Measurements from ENCODE around the gene MPIG6B.

The MPIG6B gene

DNA sequence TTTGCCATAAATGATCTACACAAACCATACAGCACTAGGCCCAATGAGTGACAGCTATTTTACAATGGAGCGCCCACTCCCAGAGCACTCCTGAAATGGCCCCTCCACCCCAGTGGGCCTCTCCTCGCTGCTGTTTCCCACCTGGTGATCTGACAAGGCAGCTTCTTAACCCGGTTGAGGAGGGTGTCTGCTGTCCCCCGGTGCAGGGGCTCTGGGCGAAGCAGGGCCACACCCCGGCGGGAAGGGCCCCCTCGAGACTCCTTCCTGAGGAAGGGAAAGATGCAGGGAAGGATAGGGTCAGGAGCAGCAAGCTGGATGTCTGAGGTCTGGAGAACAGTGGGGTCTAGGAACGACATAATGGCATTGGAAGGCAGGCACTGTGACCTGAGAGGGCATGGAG lies 30.3 kb upstream of the MPIG6B start:
- Histone ChIP-seq H3K27me3 (ENCODE audit: insufficient read depth, low read depth, severe bottlenecking) (no peaks in the 10 kb centered on the region), H3K9me3 (ENCODE audit: severe bottlenecking) (no peaks in the 10 kb centered on the region), H3K27ac (no peak overlapping the region), H3K36me3 (peaks cover 79% of the 10 kb centered on the region), H3K4me3 (ENCODE audit: low read depth, low read length) (no peak overlapping the region)
- TF ChIP-seq, protein P1, sequence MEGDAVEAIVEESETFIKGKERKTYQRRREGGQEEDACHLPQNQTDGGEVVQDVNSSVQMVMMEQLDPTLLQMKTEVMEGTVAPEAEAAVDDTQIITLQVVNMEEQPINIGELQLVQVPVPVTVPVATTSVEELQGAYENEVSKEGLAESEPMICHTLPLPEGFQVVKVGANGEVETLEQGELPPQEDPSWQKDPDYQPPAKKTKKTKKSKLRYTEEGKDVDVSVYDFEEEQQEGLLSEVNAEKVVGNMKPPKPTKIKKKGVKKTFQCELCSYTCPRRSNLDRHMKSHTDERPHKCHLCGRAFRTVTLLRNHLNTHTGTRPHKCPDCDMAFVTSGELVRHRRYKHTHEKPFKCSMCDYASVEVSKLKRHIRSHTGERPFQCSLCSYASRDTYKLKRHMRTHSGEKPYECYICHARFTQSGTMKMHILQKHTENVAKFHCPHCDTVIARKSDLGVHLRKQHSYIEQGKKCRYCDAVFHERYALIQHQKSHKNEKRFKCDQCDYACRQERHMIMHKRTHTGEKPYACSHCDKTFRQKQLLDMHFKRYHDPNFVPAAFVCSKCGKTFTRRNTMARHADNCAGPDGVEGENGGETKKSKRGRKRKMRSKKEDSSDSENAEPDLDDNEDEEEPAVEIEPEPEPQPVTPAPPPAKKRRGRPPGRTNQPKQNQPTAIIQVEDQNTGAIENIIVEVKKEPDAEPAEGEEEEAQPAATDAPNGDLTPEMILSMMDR (IDR thresholded peaks at IDR 0.05; ENCODE audit: low read depth, low read length): no peak
- DNase-seq: no peak

DNA sequence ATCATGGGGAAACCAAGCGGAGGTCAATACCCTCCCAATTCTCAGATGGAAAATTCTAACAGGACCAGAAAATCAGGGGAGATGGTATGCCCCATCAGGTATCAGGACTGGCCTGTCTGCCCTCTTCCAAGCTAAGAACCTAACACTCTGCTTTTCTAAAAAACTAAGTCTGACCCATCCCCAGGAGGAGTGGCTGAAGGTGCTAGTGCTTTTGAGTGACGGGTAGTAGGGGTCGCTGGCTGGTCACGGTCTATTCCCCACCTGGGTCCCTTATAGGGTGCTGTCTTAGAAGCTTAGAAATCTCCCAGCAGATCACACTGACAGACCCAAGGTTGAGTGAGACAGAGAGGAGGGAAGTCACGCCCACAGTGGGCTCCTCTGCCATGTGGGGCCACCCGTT lies 29.6 kb upstream of the MPIG6B start:
- H3K27ac ChIP-seq: no peak overlapping the region
- TF ChIP-seq, protein P1 (IDR thresholded peaks at IDR 0.05; ENCODE audit: low read depth, low read length): no peak
- DNase-seq: no peak
- no peak overlapping the region for H3K4me3 ChIP-seq (ENCODE audit: low read depth, low read length)
- H3K27me3 ChIP-seq (ENCODE audit: insufficient read depth, low read depth, severe bottlenecking): no peaks in the 10 kb centered on the region
- H3K9me3 ChIP-seq (ENCODE audit: severe bottlenecking): no peaks in the 10 kb centered on the region
- H3K36me3 ChIP-seq: peaks cover 76% of the 10 kb centered on the region

DNA sequence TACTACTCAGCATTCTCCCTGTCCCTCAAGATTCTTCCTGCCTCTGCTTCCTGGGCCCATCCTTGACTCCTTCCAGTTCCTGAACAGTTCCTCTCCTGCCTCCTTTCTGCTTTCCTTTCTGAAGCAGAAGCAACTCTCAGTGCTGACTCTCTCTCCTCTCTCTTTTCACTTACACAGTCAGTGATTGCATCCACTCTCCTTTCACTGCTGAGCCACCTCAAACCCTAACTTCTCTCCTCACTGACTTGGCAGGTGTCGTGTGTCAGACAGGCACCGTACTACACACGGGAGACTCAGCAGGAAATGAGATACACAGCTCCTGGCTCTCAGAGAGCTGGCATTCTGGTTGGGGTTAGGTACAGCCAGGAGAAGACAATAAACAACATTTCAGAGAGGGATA lies 25.6 kb upstream of the MPIG6B start:
- Histone ChIP-seq H3K27me3 (ENCODE audit: insufficient read depth, low read depth, severe bottlenecking) (no peaks in the 10 kb centered on the region), H3K4me3 (ENCODE audit: low read depth, low read length) (no peak overlapping the region), H3K36me3 (peaks cover 72% of the 10 kb centered on the region), H3K9me3 (ENCODE audit: severe bottlenecking) (no peaks in the 10 kb centered on the region), H3K27ac (no peak overlapping the region)
- DNase-seq: no peak
- TF ChIP-seq, protein P1 (IDR thresholded peaks at IDR 0.05; ENCODE audit: low read depth, low read length): no peak

DNA sequence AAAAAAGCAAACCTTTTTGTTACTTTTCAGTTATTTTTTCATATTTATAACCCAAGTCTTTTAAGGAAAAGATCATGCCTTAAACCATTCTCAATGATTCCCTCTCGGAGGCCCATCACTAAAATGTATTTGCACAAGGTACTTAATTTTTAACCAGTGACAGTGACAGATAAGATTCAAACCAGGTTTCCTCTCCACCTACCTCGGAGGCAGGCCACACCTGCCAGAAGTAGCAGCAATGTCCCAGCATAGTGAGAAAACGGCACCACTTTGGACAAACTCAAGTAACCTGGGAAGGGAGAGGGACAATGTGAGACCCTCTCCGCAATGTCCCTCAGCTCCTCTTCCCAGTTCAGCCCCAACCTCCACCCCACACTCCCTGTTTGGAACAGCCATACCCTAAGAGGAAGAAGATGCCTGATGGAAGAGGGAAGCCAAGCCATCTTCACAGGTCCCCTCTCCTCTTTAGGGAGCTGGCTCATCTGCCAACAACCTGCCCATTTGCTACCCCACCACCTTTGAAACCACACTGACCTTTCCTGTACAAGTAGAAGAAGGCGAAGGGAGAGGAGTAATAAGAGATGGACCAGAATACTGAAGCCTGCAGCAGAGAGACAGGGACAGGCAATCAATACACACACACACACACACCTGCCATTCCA lies 22.3 kb upstream of the MPIG6B start:
- TF ChIP-seq, protein P1 (IDR thresholded peaks at IDR 0.05; ENCODE audit: low read depth, low read length): no peak
- Histone ChIP-seq H3K27me3 (ENCODE audit: insufficient read depth, low read depth, severe bottlenecking) (no peaks in the 10 kb centered on the region), H3K9me3 (ENCODE audit: severe bottlenecking) (no peaks in the 10 kb centered on the region), H3K36me3 (peaks cover 46% of the 10 kb centered on the region), H3K27ac (no peak overlapping the region), H3K4me3 (ENCODE audit: low read depth, low read length) (no peak overlapping the region)
- no peak for DNase-seq

DNA sequence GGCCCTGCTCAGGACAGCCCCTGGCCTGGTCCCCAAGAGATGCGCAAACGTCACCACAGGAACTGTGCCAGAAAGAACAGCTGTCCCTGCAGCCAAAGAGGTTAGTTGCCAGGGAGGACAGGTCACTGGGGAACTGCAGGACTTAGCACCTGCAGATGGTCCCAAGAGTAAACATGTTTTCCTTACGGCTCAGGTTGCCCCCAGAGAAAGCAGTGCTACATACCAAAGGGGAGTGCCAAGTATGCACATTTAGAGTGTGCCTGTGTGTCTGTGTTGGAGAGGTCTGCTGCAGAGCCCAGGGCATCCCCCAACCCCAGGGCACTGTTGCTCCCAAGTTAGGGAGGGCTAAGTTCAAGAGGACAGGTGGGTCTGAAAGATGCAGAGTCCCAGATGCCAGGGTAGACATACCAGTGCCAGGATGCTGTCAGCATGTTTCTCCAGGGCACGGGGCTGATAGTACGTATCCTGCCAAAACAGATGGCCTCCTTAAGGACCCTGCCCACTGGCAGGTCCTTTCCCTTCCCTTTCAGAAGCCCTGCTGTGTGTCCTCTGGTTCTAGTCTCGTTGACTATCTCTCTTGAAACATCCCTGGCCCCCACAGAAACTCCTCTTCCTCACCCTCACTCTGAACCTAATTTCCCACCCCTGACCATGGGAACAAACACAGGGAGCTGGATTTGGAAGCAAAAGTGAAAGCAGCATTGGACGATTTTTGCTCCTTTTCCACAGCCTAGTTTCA lies 21.3 kb upstream of the MPIG6B start:
- no peaks in the 10 kb centered on the region for H3K27me3 ChIP-seq (ENCODE audit: insufficient read depth, low read depth, severe bottlenecking)
- no peak overlapping the region; the same call in 1 of the 2 replicates for H3K27ac ChIP-seq
- TF ChIP-seq, protein P1 (IDR thresholded peaks at IDR 0.05; ENCODE audit: low read depth, low read length): no peak
- peaks cover 37% of the 10 kb centered on the region for H3K36me3 ChIP-seq
- H3K9me3 ChIP-seq (ENCODE audit: severe bottlenecking): no peaks in the 10 kb centered on the region
- DNase-seq: no peak
- peak overlapping the region; percentile 84 for H3K4me3 ChIP-seq (ENCODE audit: low read depth, low read length)
